Activated T-helper 17 cell treated with anti-CD3 and anti-CD28 coated beads, Interleukin-2, amount 50 U/mL, for 72 hours (primary cell): ENCODE results near the gene CXCL1. TPM values are rescaled to one million over a fixed set of nuclear protein-coding genes. Genes with fewer than 3 reads are reported as not detected.

Experiments used
- ATAC-seq: fragments of 150-1000 bp; cut with Tn5 transposase; replicated peaks from 2 replicates; pipeline ENCODE4 v1.10.0; 2021; ENCODE audit warnings: mild to moderate bottlenecking, moderate library complexity
- H3K27ac Mint-ChIP-seq: one replicate; pipeline ENCODE4 v1.8.0; 2022; ENCODE audit warnings: mixed read lengths
- H3K27me3 Mint-ChIP-seq: one replicate; pipeline ENCODE4 v1.8.0; 2022; ENCODE audit warnings: mixed read lengths
- H3K36me3 Mint-ChIP-seq: one replicate; pipeline ENCODE4 v1.8.0; 2022; ENCODE audit warnings: low read depth, mild to moderate bottlenecking, mixed read lengths
- H3K4me1 Mint-ChIP-seq: one replicate; pipeline ENCODE4 v1.8.0; 2022; ENCODE audit warnings: mixed read lengths
- H3K4me3 Mint-ChIP-seq: one replicate; pipeline ENCODE4 v1.8.0; 2022; ENCODE audit warnings: mild to moderate bottlenecking, mixed read lengths
- H3K9me3 Mint-ChIP-seq: one replicate; pipeline ENCODE4 v1.8.0; 2022; ENCODE audit warnings: mixed read lengths
- total RNA-seq, 2 donors: library from RNA; stranded (reverse); gene quantifications; one replicate each; pipeline ENCODE4 v1.2.3, GENCODE V29; 2022

The CXCL1 gene
- total RNA-seq: not detected

DNA sequence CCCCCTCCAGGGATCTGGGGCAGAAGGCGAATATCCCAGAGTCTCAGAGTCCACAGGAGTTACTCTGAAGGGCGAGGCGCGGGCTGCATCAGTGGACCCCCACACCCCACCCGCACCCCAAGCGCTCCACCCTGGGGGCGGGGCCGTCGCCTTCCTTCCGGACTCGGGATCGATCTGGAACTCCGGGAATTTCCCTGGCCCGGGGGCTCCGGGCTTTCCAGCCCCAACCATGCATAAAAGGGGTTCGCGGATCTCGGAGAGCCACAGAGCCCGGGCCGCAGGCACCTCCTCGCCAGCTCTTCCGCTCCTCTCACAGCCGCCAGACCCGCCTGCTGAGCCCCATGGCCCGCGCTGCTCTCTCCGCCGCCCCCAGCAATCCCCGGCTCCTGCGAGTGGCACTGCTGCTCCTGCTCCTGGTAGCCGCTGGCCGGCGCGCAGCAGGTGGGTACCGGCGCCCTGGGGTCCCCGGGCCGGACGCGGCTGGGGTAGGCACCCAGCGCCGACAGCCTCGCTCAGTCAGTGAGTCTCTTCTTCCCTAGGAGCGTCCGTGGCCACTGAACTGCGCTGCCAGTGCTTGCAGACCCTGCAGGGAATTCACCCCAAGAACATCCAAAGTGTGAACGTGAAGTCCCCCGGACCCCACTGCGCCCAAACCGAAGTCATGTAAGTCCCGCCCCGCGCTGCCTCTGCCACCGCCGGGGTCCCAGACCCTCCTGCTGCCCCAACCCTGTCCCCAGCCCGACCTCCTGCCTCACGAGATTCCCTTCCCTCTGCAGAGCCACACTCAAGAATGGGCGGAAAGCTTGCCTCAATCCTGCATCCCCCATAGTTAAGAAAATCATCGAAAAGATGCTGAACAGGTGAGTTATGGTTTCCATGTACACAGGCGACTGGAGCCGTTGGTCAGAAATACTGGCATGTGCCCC is at the start of gene CXCL1:
Gene CXCL1, plus strand, starts transcription at position 264 of the 926 bp plus-strand sequence. Its CDS starts 78 bp downstream, at position 342.
- Mint-ChIP-seq H3K4me3 (no peak within 1 kb of the TSS), H3K9me3 (peaks cover 4% of the 10 kb centered on the region), H3K27ac (no peak within 1 kb of the TSS), H3K36me3 (no peaks in the 10 kb centered on the region), H3K4me1 (no peaks in the 10 kb centered on the region), H3K27me3 (peaks cover 10% of the 10 kb centered on the region)
- ATAC-seq: no peak

DNA sequence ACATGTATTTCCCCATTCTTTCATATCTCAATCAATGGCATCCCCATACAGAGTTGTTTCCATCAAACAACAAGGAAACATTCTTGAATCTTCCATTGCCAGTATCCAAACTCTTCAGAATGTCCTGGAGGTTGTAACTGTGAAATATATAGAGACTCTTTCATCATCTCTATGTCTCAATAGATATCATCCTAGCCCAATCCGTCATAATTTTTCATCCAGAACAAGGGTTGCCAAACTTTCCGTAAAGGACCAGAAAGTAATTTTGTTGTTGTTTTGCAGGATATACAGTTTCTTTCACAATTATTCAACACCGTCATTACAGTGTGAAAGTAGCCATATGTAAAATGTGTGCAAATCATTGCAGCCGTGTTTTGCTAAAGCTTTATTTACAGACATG is 47.9 kb upstream of the CXCL1 start:
- no peaks in the 10 kb centered on the region for H3K4me1 Mint-ChIP-seq
- no peak overlapping the region for H3K27ac Mint-ChIP-seq
- ATAC-seq: no peak
- H3K4me3 Mint-ChIP-seq: no peak overlapping the region
- H3K27me3 Mint-ChIP-seq: no peaks in the 10 kb centered on the region
- peaks cover 7% of the 10 kb centered on the region for H3K9me3 Mint-ChIP-seq
- H3K36me3 Mint-ChIP-seq: no peaks in the 10 kb centered on the region

DNA sequence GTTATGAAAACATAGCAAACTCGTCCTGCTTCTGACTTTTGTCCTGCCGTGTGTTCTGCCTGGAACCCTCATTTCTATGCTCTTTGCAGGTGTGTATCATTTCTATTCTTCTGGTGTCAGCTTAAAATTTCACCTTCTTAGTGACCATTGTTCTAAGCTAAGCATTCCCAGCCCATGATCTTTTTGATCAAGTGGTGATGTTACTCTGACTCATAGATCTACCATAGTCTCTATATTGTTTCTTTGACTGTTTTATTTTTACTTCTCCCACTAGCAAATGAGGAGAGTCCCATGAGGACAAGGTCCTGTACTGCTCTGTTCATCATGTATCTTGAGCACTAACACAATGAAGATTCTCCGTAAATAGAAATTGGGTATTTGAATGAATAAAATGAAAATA is 46.8 kb upstream of the CXCL1 start:
- Mint-ChIP-seq H3K27me3 (no peaks in the 10 kb centered on the region), H3K27ac (no peak overlapping the region), H3K4me1 (no peaks in the 10 kb centered on the region), H3K9me3 (peaks cover 3% of the 10 kb centered on the region), H3K36me3 (no peaks in the 10 kb centered on the region), H3K4me3 (no peak overlapping the region)
- ATAC-seq: no peak

DNA sequence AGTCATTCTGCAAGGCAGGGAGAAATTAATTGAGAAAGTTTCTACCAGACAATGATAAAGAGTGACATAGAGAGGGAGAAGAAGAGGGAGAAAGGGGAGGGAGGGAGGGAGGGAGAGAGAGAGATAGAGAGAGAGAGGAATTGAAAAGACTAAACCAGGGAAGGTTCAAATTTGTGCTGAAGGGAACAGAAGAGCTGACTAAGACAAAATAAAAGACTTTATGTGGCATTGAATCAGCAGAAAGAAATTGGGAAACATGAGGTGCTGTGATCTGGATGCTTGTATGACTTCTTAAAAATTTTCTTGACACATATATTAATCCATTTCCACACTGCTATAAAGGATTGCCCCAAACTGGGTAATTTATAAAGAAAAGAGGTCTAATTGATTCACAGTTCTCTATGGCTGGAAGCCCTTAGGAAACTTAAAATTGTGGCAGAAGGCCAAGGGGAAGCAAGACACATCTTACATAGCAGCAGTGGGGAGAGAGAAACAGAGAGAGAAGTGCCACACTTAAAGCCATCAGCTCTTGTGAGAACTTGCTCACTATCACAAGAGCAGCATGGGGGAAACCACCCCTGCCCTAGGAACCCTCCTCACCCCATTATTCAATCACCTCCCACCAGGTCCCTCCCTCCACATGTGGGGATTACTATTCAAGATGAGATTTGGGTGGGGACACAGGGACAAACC is 46.2 kb upstream of the CXCL1 start:
- ATAC-seq: no peak
- H3K9me3 Mint-ChIP-seq: peaks cover 3% of the 10 kb centered on the region

DNA sequence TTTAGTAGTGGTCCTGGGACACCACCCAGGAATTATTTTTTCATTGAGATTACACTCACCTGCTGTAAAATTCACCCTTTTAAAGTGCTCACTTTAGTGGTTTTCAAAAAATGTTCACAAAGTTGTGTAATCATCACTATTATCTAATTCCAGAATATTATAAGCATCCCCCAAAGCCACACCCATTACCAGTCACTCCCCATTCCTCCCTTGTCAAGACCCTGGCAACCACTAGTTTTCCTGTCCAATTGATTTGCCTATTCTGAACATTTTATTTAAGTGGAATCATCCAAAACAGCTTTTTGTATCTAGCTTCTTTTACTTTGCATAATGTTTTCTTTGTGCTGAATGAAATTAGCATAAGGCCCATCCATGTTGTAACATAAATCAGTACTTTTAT is 45.4 kb upstream of the CXCL1 start:
- Mint-ChIP-seq H3K27me3 (no peaks in the 10 kb centered on the region), H3K4me3 (no peak overlapping the region), H3K36me3 (no peaks in the 10 kb centered on the region), H3K4me1 (no peaks in the 10 kb centered on the region), H3K9me3 (peaks cover 3% of the 10 kb centered on the region), H3K27ac (no peak overlapping the region)
- ATAC-seq: no peak

More for the DNA sequence above, 46.2 kb upstream of the CXCL1 start:
- H3K4me1 Mint-ChIP-seq: no peaks in the 10 kb centered on the region
- H3K4me3 Mint-ChIP-seq: no peak overlapping the region
- no peaks in the 10 kb centered on the region for H3K36me3 Mint-ChIP-seq
- no peaks in the 10 kb centered on the region for H3K27me3 Mint-ChIP-seq
- no peak overlapping the region for H3K27ac Mint-ChIP-seq

DNA sequence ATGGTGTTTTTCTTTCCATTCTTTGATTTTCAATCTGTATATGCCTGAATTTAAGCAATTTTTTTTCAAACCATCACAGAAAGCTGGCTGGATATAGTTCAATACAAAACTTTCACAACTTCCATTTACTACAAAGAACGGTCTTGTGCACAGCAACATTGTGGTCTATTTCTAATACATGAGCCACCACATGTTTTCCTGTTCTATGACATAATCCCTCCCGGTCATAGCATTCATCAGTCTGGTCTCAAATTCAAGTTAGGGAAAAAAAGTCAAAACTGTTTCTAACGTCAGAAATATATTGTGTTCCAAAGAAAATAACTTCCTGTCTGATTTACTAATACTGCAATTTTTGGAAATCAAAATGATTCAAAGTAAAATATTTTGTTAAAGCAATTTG is 40.2 kb upstream of the CXCL1 start:
- Mint-ChIP-seq H3K27me3 (no peaks in the 10 kb centered on the region), H3K4me3 (no peak overlapping the region), H3K27ac (no peak overlapping the region), H3K9me3 (no peaks in the 10 kb centered on the region), H3K4me1 (no peaks in the 10 kb centered on the region), H3K36me3 (no peaks in the 10 kb centered on the region)
- no peak for ATAC-seq

DNA sequence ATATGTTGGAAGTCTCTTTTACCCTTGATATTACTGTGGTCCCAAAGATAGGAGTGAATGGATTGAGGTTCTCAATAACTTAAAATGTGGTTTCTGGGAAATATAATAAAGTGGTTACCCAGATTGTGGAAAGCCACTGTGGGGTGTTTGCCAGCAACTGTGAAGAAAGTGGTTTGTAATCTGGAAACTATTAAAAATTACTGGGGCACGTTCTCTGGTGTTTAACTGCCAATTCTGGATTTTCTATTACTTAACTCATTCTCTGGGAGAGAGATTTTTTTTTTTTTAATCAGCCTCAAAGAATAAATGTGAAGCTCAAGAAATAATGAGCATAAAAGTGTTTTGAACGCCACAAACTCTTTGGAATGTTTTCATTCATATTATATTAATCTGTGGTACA is 37.6 kb upstream of the CXCL1 start:
- Mint-ChIP-seq H3K27me3 (no peaks in the 10 kb centered on the region), H3K27ac (no peak overlapping the region), H3K9me3 (no peaks in the 10 kb centered on the region), H3K4me3 (no peak overlapping the region), H3K36me3 (no peaks in the 10 kb centered on the region), H3K4me1 (no peaks in the 10 kb centered on the region)
- no peak for ATAC-seq

DNA sequence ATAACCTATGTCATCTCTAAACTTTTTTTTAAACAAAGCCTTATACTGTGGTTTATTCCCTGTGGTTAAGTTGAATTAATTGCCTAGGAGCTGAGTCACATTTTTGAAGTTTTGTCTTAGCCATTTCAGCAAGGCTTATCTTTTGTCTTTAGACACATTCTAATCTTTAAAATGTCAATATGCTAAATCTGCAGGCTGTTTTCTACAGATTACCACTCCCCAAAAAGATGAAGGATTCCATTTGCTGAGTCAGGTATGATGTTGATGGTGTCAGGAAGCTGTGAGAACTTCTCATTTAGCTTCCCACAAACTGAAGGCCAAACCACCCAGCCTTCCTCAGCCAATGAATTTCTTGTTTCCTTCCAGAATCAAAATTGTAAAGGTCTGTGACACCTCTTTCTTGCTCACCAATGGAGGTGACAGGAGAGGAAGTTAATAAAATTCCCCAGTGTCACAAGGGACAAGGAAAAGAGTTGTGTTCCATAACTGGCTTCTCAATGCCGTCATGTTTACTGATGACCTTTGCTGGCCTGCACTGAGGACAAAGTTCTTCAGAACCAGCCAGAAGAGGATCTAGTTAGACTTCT is 36.4 kb upstream of the CXCL1 start:
- Mint-ChIP-seq H3K9me3 (no peaks in the 10 kb centered on the region), H3K4me1 (no peaks in the 10 kb centered on the region), H3K36me3 (no peaks in the 10 kb centered on the region), H3K27ac (no peak overlapping the region), H3K4me3 (no peak overlapping the region), H3K27me3 (peaks cover 9% of the 10 kb centered on the region)
- ATAC-seq: no peak

DNA sequence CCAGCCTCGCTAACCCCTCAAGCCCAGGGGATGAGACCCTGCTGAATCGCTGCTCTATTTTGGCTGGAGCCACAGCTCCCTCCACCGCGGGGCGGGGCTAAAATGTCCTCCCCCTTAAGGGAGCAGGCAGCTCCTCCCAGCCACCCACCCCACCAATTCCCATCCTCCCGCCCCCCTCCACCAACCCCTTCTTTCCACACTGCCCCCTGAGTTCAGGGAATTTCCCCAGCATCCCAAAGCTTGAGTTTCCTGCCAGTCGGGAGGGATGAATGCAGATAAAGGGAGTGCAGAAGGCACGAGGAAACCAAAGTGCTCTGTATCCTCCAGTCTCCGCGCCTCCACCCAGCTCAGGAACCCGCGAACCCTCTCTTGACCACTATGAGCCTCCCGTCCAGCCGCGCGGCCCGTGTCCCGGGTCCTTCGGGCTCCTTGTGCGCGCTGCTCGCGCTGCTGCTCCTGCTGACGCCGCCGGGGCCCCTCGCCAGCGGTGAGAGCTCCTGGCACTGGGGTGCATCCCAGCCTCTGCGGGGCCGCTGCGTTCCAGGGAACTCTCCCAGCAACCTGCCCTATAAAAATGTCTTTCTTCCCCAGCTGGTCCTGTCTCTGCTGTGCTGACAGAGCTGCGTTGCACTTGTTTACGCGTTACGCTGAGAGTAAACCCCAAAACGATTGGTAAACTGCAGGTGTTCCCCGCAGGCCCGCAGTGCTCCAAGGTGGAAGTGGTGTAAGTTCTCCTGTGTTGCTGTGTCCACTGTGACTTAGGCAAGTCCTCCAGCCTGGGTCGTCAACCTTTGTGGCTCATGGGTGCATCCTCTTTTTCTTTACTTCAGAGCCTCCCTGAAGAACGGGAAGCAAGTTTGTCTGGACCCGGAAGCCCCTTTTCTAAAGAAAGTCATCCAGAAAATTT is 32.6 kb upstream of the CXCL1 start, which contains the start of gene CXCL6:
Gene CXCL6, plus strand, starts transcription at position 306 of the 907 bp plus-strand sequence. Its CDS starts 73 bp downstream, at position 379.
- no peak for ATAC-seq
- Mint-ChIP-seq H3K27me3 (peaks cover 25% of the 10 kb centered on the region), H3K36me3 (no peaks in the 10 kb centered on the region), H3K27ac (no peak within 1 kb of the TSS), H3K9me3 (no peaks in the 10 kb centered on the region), H3K4me3 (no peak within 1 kb of the TSS), H3K4me1 (no peaks in the 10 kb centered on the region)

DNA sequence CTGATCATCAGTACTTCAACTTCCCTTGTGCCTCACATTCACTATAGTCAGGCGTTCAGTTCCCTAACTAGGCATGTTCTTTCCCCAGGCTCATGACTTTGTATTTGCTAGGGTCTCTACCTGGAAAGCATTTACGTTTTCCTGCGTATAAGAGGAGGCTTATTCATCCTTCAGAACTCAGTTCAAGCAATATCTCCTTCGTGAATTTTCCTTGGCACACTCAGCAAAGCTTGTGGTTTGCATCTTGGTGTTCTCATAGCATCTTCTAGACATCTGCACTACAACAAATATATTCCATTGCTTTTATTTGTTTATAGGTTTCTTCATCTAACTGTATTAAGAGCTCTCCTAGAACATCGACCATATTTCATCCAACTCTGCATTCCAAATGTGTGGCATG is 30.1 kb upstream of the CXCL1 start:
- no peak for ATAC-seq
- Mint-ChIP-seq H3K36me3 (no peaks in the 10 kb centered on the region), H3K4me1 (no peaks in the 10 kb centered on the region), H3K9me3 (no peaks in the 10 kb centered on the region), H3K4me3 (no peak overlapping the region), H3K27me3 (peaks cover 25% of the 10 kb centered on the region), H3K27ac (no peak overlapping the region)

DNA sequence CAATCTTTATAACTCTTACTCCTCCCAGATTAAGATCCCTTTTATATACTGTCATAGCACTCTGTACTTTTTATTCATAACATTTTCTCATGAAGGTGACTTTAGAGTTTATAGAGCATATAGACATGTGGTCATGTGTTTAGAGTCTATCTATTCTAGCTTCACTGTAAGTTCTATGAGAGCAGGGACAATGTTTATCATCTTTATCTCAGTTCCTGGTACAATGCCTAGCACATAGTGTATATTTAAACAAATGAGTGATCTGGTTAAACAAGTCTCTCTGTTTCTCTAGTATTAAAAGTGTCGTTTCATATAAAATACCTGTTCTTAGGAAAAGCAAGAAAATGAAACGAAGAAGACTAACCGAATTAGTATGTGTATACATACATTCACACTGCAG is 29.5 kb upstream of the CXCL1 start:
- Mint-ChIP-seq H3K9me3 (no peaks in the 10 kb centered on the region), H3K27me3 (peaks cover 29% of the 10 kb centered on the region), H3K4me3 (no peak overlapping the region), H3K27ac (no peak overlapping the region), H3K36me3 (no peaks in the 10 kb centered on the region), H3K4me1 (no peaks in the 10 kb centered on the region)
- ATAC-seq: no peak

DNA sequence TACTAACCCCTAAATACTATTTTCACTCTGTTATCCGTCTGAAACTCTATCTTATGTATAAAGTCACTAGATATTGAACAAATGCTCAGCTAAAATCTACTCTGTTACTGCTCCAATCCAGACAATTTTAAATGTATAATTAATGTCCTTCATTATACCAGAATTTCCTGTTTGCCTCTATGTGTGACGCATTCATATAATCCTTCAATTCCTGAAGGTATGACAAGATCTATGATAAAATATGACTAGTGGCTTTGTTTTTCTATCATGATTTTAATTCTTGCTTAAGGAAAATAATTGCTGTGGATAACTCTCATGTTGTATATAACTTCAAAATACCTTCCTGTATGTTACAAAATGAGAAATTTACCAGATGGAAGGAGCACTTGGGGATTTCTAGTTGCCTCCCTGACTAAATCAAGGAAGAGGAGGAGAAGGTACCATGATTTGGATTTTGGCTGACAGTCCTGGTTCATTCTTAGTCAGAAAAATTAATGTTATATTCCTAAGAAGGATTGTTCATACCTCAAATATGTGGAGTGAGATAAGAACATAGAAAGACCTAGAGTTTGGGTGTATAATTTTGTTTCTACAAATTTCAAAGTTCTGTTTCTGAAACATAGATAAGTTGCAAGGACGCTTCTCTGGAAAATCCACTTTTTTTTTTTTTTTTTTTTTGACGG is 27.8 kb upstream of the CXCL1 start:
- Mint-ChIP-seq H3K27me3 (peaks cover 31% of the 10 kb centered on the region), H3K4me1 (no peaks in the 10 kb centered on the region), H3K4me3 (no peak overlapping the region), H3K36me3 (no peaks in the 10 kb centered on the region), H3K27ac (no peak overlapping the region), H3K9me3 (no peaks in the 10 kb centered on the region)
- ATAC-seq: no peak

DNA sequence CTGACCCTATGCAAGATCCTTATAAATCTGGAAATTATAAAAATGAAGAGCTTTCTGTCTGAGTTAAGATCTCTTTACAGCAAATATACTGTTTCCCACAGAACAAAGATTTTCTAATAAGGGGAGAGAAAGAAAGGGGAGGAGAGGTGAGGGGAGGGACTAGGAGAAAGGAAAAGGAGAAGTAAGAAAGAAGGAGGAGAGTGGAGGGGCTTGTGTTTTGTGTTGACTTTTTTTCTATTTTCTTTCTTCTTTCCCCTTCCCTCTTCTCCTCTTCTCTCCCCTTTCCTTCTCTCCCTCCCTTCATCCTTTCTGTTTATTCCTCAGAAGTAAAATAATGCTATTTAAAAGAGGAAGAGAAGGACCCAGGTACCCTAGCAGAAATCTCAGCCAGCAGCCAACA is 26.5 kb upstream of the CXCL1 start:
- Mint-ChIP-seq H3K27ac (no peak overlapping the region), H3K36me3 (no peaks in the 10 kb centered on the region), H3K4me3 (no peak overlapping the region), H3K27me3 (peaks cover 22% of the 10 kb centered on the region), H3K4me1 (no peaks in the 10 kb centered on the region), H3K9me3 (no peaks in the 10 kb centered on the region)
- ATAC-seq: no peak
